ENCODE data around the gene FAIM2.

The FAIM2 gene

GRCh38 chr12:49901026-49901425 lies 2.7 kb downstream of the FAIM2 start:
- DNase-seq (ENCODE audit: insufficient read length, low spot score) (no peak), FAIRE-seq (no peak)
- no peak for TF ChIP-seq CTCF (IDR thresholded peaks at IDR 0.05; ENCODE audit: insufficient read depth, missing control alignments)

GRCh38 chr12:49900371-49900770 lies 3.3 kb downstream of the FAIM2 start:
- DNase-seq (ENCODE audit: insufficient read length, low spot score), result no peak
- no peak for TF ChIP-seq CTCF (IDR thresholded peaks at IDR 0.05; ENCODE audit: insufficient read depth, missing control alignments)
- no peak for FAIRE-seq

- FAIRE-seq, result no peak
- no peak for DNase-seq (ENCODE audit: insufficient read length, low spot score)
- TF ChIP-seq CTCF (IDR thresholded peaks at IDR 0.05; ENCODE audit: insufficient read depth, missing control alignments), result no peak
Measured at GRCh38 chr12:49899921-49900320, 3.8 kb downstream of the FAIM2 start.

- DNase-seq (ENCODE audit: insufficient read length, low spot score), result no peak
- no peak for FAIRE-seq
- no peak for TF ChIP-seq CTCF (IDR thresholded peaks at IDR 0.05; ENCODE audit: insufficient read depth, missing control alignments)
Measured at GRCh38 chr12:49899286-49899843, 4.3 kb downstream of the FAIM2 start.

- TF ChIP-seq CTCF (IDR thresholded peaks at IDR 0.05; ENCODE audit: insufficient read depth, missing control alignments), result no peak
- FAIRE-seq, result no peak
- no peak for DNase-seq (ENCODE audit: insufficient read length, low spot score)
Measured at GRCh38 chr12:49897276-49897675, 6.4 kb downstream of the FAIM2 start.

- no peak for DNase-seq (ENCODE audit: insufficient read length, low spot score)
- FAIRE-seq, result no peak
- TF ChIP-seq CTCF (IDR thresholded peaks at IDR 0.05; ENCODE audit: insufficient read depth, missing control alignments), result no peak
Measured at GRCh38 chr12:49895773-49896172, 7.9 kb downstream of the FAIM2 start.

GRCh38 chr12:49894751-49895148 lies 8.9 kb downstream of the FAIM2 start:
- no peak for TF ChIP-seq CTCF (IDR thresholded peaks at IDR 0.05; ENCODE audit: insufficient read depth, missing control alignments)
- FAIRE-seq (no peak), DNase-seq (ENCODE audit: insufficient read length, low spot score) (no peak)
